Lung (tissue), 12 donors: ENCODE data around the gene CCL19. TPM values are rescaled to one million over a fixed set of nuclear protein-coding genes. Genes with fewer than 3 reads are reported as not detected.
A peak's percentile ranks its signal among the peaks of the same experiment; 100 is the strongest.

Experiments
- ATAC-seq: fragments of 200-7000 bp; cut with Tn5 transposase; one replicate; pipeline ENCODE4 v1.9.1; 2020; ENCODE audit warnings: moderate number of reproducible peaks; ENCODE audit not compliant: insufficient read depth, low FRiP score
- DNase-seq, 3 donors: peaks; one replicate each; pipeline ENCODE4 v3.0.0-alpha.2; 2013 to 2017
- H3K27ac ChIP-seq, 2 donors: one replicate each; pipeline ENCODE4 v1.5.1; 2013; ENCODE audit warnings: mild to moderate bottlenecking in 2 of 2, moderate library complexity in 2 of 2, control low read depth in 1 of 2, inconsistent platforms in 1 of 2, low read depth in 1 of 2, low read length in 1 of 2
- H3K27me3 ChIP-seq, 3 donors: one replicate each; pipeline ENCODE4 v1.5.1; 2013; ENCODE audit warnings: low read length in 2 of 3; ENCODE audit not compliant: control insufficient read depth in 3 of 3, insufficient read depth in 3 of 3
- H3K36me3 ChIP-seq, 4 donors: one replicate each; pipeline ENCODE4 v1.5.1; 2013; ENCODE audit warnings: low read length in 4 of 4, mild to moderate bottlenecking in 1 of 4, moderate library complexity in 1 of 4; ENCODE audit not compliant: control insufficient read depth in 4 of 4, insufficient read depth in 4 of 4
- H3K4me1 ChIP-seq, 5 donors: one replicate each; pipeline ENCODE4 v1.5.1; 2013; ENCODE audit warnings: low read length in 5 of 5, mild to moderate bottlenecking in 2 of 5, moderate library complexity in 1 of 5; ENCODE audit not compliant: control insufficient read depth in 5 of 5, insufficient read depth in 5 of 5
- H3K4me3 ChIP-seq: one replicate; pipeline ENCODE4 v1.5.1; 2013; ENCODE audit warnings: mild to moderate bottlenecking, control low read depth, moderate library complexity
- H3K9ac ChIP-seq, 2 donors: one replicate each; pipeline ENCODE4 v1.5.1; 2013; ENCODE audit warnings: low read length in 2 of 2, control low read depth in 1 of 2; ENCODE audit not compliant: insufficient read depth in 1 of 2
- H3K9me3 ChIP-seq, 4 donors: one replicate each; pipeline ENCODE4 v1.5.1; 2013; ENCODE audit warnings: low read length in 3 of 4, mild to moderate bottlenecking in 1 of 4, moderate library complexity in 1 of 4; ENCODE audit not compliant: control insufficient read depth in 4 of 4, insufficient read depth in 3 of 4
- WGBS, 2 donors: extraction: QIAGEN DNeasy Blood & Tissue Kit; methylation state at CpG; one replicate each; pipeline ENCODE4 v1.1.7; 2013; 5-methylcytosine and 5-hydroxymethylcytosine counted together
- polyA plus RNA-seq, 2 donors: library from polyadenylated mRNA; stranded (reverse); fragments of 200-250 nt; gene quantifications; one replicate each; pipeline ENCODE4 v1.2.1, GENCODE V29; 2013
- total RNA-seq, 2 donors: library from RNA; depleted of rRNA in 1 of 2; stranded (reverse); fragments of >200 nt in 1 of 2; gene quantifications; one replicate each; pipeline ENCODE4 v1.2.1, GENCODE V29; 2014 to 2021
- TF ChIP-seq, protein P1 (sequence below): IDR thresholded peaks from 2 replicates; pipeline ENCODE4 v1.5.1; 2012; ENCODE audit warnings: mild to moderate bottlenecking; ENCODE audit errors: control extremely low read depth, extremely low read depth
- donor health status: control.
- donor health status: control.
- donor health status: Bipolar disorder and iron deficiency.
- donor health status: healthy.
- donor health status: DM: yes; HTN: yes; CAD: no.

The CCL19 gene
- total and polyA plus RNA-seq, 4 donors = 6.5 to 81.5 (median 26.6) TPM

DNA sequence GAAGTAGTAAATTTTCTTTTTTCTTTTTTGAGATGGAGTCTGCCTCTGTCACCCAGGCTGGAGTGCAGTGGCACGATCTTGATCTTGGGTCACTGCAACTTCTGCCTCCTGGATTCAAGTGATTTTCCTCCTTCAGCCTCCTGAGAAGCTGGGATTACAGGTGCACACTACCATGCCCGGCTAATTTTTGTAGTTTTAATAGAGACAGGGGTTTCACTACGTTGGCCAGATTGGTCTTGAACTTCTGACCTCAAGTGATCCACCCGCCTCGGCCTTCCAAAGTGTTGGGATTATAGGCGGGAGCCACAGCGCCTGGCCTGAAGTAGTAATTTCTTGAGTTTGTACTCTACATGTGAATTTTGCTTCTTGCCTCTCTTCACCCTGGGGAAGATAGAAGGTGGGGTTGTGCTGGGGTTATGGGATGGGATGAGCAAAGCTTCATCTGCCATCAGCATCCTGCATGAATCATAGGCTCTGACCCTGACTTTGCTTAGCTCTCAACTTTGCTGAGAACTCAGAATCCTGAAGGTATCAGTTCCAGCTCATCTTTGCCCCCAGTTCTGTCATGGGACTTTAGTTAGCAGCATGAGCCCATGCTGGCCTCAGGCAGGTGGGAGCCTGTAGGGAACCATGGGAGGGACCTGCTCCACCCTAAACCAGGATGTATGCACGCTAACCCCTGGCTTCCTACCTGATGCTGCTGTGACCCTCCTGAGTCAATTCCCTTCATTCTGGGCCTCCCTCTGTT is 28.1 kb upstream of the CCL19 start:
- DNase-seq = peak in 2 of 3 donors; percentile 14 to 27
- Histone ChIP-seq H3K9me3 (no peaks in the 10 kb centered on the region), H3K36me3 (no peaks in the 10 kb centered on the region), H3K27me3 (peaks cover 0 to 1% (median 0%) of the 10 kb centered on the region in 3 donors), H3K4me3 (no peak overlapping the region), H3K4me1 (peaks cover 0 to 9% (median 6%) of the 10 kb centered on the region in 5 donors), H3K9ac (no peak overlapping the region), H3K27ac (no peak overlapping the region)
- TF ChIP-seq, protein P1, sequence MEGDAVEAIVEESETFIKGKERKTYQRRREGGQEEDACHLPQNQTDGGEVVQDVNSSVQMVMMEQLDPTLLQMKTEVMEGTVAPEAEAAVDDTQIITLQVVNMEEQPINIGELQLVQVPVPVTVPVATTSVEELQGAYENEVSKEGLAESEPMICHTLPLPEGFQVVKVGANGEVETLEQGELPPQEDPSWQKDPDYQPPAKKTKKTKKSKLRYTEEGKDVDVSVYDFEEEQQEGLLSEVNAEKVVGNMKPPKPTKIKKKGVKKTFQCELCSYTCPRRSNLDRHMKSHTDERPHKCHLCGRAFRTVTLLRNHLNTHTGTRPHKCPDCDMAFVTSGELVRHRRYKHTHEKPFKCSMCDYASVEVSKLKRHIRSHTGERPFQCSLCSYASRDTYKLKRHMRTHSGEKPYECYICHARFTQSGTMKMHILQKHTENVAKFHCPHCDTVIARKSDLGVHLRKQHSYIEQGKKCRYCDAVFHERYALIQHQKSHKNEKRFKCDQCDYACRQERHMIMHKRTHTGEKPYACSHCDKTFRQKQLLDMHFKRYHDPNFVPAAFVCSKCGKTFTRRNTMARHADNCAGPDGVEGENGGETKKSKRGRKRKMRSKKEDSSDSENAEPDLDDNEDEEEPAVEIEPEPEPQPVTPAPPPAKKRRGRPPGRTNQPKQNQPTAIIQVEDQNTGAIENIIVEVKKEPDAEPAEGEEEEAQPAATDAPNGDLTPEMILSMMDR = no peak
- ATAC-seq = no peak
- 88 to 94% methylated on average over 8 of the region's 8 CpGs for WGBS, 2 donors

DNA sequence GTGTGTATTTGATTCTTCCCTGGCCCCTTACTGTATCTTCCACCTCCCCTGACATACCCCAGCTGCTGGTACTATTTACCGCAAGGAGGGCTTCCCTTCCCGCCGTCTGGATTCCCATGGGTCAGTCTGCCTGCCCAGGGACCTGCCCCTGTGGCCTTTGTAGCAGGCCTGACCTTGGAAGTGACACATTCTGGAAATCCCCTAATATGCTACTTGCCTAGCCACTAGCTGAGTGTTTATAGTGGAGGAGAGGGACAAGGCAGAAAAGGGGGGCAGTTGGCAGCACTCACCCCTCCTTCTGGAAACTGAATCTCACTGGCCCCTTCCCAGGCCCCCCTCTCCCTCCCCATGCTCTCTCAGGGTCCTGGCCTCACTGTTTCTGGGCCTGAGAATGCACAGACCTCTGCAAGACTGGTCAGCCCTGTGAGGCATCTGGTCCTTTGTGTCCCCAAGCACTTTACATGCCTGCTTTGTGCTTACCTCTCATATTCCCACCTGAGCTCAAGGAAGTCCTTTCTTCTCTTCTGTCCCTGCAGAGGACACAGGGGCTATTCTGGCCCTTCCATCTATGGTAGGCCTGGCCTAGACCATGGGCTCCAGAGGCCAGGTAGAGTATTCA is 27.0 kb upstream of the CCL19 start:
- WGBS, 2 donors = 57 to 90% methylated on average over 3 of the region's 3 CpGs
- Histone ChIP-seq H3K27ac (no peak overlapping the region), H3K9me3 (no peaks in the 10 kb centered on the region), H3K4me1 (peaks cover 0 to 9% (median 6%) of the 10 kb centered on the region in 5 donors), H3K4me3 (no peak overlapping the region), H3K9ac (no peak overlapping the region), H3K27me3 (peaks cover 0 to 2% (median 0%) of the 10 kb centered on the region in 3 donors), H3K36me3 (no peaks in the 10 kb centered on the region)
- ATAC-seq (no peak), DNase-seq (peak in 1 of 3 donors; percentile 20)
- TF ChIP-seq, protein P1 = no peak

DNA sequence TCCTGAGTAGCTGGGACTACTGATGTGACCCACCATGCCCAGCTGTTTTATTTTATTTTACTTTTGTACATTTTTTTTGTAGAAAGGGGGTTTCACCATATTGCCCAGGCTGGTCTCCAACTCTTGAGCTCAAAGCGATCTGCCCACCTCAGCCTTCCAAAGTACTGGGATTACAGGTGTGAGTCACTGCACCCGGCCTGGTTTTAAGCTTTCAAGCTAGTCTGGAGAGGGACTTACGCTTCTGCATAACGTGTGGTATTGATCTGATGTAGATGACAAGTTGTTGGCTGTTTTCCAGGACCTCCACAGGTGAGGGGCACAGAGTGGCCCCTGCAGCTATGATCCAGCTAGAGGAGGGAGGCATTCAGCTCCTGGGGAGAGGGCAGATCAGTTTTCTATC is 25.6 kb upstream of the CCL19 start:
- TF ChIP-seq, protein P1 = no peak
- Histone ChIP-seq H3K4me1 (peaks cover 0 to 9% (median 6%) of the 10 kb centered on the region in 5 donors), H3K9me3 (no peaks in the 10 kb centered on the region), H3K36me3 (no peaks in the 10 kb centered on the region), H3K27me3 (peaks cover 0 to 2% (median 0%) of the 10 kb centered on the region in 3 donors), H3K4me3 (no peak overlapping the region), H3K27ac (no peak overlapping the region), H3K9ac (no peak overlapping the region)
- 80 to 82% methylated on average over 4 of the region's 4 CpGs for WGBS, 2 donors
- ATAC-seq (no peak), DNase-seq (no peak)
